ENCODE results near the gene TMEM120B. TPM values are rescaled to one million over a fixed set of nuclear protein-coding genes. Genes with fewer than 3 reads are reported as not detected.

Gene TMEM120B
- total and polyA plus RNA-seq, 2 of the 13 experiments (the other 11 are each of a cell fraction or from before 2014, with no cell fraction given), result 7.1 to 12.9 TPM

DNA sequence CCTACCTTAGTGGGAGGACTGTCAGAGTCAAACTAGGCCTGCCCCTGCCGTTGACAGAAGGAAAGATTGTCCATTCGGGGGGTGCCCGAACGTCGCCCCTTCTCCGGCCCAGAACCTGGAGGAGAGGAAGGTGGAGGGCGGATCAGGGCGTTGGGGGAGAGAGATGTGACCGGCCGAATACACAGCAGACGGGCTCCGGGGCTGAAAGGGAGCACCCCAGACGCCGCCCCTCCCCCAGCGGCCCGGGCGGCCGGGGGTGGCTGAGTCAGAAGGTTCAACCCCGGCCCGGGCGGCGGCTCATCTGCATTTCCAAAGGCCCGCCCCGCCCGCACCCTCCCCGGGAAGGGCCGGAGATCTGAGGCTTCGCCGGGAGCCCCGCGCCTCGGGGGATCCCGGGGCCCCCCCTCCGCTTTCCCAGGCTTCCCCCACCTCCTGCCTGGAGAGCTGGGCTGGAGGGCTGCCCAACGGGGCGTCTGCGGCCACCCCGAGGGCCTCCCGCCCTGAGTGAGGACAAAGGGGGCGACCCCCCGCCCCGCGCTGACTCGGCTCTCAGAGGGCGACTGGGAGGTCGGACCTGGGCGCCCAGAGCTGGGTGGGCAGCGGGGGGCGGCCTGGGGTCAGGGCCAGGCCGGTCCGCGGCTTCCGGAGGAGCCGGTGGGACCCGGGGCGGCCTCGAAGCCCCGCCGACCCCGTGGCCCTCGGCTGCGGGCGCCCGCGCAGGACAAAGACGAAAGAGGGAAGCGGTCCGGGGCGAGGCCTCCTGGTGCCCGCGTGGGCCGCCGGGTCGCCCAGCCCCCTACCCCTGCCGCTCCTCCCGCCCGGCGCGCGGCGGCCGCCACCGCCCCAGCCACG is 87.5 kb downstream of the TMEM120B start (continued):
- TF ChIP-seq, protein P1, sequence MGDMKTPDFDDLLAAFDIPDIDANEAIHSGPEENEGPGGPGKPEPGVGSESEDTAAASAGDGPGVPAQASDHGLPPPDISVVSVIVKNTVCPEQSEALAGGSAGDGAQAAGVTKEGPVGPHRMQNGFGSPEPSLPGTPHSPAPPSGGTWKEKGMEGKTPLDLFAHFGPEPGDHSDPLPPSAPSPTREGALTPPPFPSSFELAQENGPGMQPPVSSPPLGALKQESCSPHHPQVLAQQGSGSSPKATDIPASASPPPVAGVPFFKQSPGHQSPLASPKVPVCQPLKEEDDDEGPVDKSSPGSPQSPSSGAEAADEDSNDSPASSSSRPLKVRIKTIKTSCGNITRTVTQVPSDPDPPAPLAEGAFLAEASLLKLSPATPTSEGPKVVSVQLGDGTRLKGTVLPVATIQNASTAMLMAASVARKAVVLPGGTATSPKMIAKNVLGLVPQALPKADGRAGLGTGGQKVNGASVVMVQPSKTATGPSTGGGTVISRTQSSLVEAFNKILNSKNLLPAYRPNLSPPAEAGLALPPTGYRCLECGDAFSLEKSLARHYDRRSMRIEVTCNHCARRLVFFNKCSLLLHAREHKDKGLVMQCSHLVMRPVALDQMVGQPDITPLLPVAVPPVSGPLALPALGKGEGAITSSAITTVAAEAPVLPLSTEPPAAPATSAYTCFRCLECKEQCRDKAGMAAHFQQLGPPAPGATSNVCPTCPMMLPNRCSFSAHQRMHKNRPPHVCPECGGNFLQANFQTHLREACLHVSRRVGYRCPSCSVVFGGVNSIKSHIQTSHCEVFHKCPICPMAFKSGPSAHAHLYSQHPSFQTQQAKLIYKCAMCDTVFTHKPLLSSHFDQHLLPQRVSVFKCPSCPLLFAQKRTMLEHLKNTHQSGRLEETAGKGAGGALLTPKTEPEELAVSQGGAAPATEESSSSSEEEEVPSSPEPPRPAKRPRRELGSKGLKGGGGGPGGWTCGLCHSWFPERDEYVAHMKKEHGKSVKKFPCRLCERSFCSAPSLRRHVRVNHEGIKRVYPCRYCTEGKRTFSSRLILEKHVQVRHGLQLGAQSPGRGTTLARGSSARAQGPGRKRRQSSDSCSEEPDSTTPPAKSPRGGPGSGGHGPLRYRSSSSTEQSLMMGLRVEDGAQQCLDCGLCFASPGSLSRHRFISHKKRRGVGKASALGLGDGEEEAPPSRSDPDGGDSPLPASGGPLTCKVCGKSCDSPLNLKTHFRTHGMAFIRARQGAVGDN (CRISPR knock-in tag; IDR thresholded peaks at IDR 0.05), result peak; percentile 48; the same call in 1 of the 2 replicates
- TF ChIP-seq FOXK2 (IDR thresholded peaks at IDR 0.05), result no peak
- TF ChIP-seq ZNF605 (CRISPR knock-in tag; IDR thresholded peaks at IDR 0.05), result peak; percentile 54
- 0 out of 2 replicates have a peak, but pooled peaks have one; percentile 38 for TF ChIP-seq ZNF160 (CRISPR knock-in tag; IDR thresholded peaks at IDR 0.05)
- peak; percentile 74; the same call in 1 of the 2 replicates for TF ChIP-seq ZBTB7A (CRISPR knock-in tag; IDR thresholded peaks at IDR 0.05)
- TF ChIP-seq, protein P2, sequence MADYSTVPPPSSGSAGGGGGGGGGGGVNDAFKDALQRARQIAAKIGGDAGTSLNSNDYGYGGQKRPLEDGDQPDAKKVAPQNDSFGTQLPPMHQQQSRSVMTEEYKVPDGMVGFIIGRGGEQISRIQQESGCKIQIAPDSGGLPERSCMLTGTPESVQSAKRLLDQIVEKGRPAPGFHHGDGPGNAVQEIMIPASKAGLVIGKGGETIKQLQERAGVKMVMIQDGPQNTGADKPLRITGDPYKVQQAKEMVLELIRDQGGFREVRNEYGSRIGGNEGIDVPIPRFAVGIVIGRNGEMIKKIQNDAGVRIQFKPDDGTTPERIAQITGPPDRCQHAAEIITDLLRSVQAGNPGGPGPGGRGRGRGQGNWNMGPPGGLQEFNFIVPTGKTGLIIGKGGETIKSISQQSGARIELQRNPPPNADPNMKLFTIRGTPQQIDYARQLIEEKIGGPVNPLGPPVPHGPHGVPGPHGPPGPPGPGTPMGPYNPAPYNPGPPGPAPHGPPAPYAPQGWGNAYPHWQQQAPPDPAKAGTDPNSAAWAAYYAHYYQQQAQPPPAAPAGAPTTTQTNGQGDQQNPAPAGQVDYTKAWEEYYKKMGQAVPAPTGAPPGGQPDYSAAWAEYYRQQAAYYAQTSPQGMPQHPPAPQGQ (CRISPR knock-in tag; IDR thresholded peaks at IDR 0.05; ENCODE audit: borderline replicate concordance), result no peak
- no peak for TF ChIP-seq ZNF572 (CRISPR knock-in tag; IDR thresholded peaks at IDR 0.05)
- TF ChIP-seq KAT8 (CRISPR knock-in tag; IDR thresholded peaks at IDR 0.05), result no peak; the same call in 1 of the 2 replicates
- TF ChIP-seq, protein P3, sequence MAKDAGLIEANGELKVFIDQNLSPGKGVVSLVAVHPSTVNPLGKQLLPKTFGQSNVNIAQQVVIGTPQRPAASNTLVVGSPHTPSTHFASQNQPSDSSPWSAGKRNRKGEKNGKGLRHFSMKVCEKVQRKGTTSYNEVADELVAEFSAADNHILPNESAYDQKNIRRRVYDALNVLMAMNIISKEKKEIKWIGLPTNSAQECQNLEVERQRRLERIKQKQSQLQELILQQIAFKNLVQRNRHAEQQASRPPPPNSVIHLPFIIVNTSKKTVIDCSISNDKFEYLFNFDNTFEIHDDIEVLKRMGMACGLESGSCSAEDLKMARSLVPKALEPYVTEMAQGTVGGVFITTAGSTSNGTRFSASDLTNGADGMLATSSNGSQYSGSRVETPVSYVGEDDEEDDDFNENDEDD (CRISPR knock-in tag; IDR thresholded peaks at IDR 0.05; ENCODE audit: borderline replicate concordance), result peak; percentile 18; the same call in 1 of the 2 replicates
- no peak for TF ChIP-seq CC2D1A (CRISPR knock-in tag; IDR thresholded peaks at IDR 0.05)
- TF ChIP-seq HIVEP1 (CRISPR knock-in tag; IDR thresholded peaks at IDR 0.05), result peak; percentile 99
- no peak for TF ChIP-seq ZNF552 (CRISPR knock-in tag; IDR thresholded peaks at IDR 0.05; ENCODE audit: borderline replicate concordance)
- TF ChIP-seq, protein P4, sequence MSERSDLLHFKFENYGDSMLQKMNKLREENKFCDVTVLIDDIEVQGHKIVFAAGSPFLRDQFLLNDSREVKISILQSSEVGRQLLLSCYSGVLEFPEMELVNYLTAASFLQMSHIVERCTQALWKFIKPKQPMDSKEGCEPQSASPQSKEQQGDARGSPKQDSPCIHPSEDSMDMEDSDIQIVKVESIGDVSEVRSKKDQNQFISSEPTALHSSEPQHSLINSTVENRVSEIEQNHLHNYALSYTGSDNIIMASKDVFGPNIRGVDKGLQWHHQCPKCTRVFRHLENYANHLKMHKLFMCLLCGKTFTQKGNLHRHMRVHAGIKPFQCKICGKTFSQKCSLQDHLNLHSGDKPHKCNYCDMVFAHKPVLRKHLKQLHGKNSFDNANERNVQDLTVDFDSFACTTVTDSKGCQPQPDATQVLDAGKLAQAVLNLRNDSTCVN (CRISPR knock-in tag; IDR thresholded peaks at IDR 0.05; ENCODE audit: borderline replicate concordance), result 0 out of 2 replicates have a peak, but pooled peaks have one; percentile 25
- no peak for TF ChIP-seq FOXP1 (IDR thresholded peaks at IDR 0.05)
- TF ChIP-seq FOXP1 (CRISPR knock-in tag; IDR thresholded peaks at IDR 0.05), result no peak
- TF ChIP-seq, protein P5, sequence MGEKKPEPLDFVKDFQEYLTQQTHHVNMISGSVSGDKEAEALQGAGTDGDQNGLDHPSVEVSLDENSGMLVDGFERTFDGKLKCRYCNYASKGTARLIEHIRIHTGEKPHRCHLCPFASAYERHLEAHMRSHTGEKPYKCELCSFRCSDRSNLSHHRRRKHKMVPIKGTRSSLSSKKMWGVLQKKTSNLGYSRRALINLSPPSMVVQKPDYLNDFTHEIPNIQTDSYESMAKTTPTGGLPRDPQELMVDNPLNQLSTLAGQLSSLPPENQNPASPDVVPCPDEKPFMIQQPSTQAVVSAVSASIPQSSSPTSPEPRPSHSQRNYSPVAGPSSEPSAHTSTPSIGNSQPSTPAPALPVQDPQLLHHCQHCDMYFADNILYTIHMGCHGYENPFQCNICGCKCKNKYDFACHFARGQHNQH (CRISPR knock-in tag; IDR thresholded peaks at IDR 0.05), result peak; percentile 42; the same call in 1 of the 2 replicates
